ENCODE measurements around the gene CHD1L.
"Not testable (repeated sequence)": the region's sequence is repeated elsewhere in the genome, so short reads cannot be mapped to it uniquely, and the experiment has no call there.

Gene CHD1L

DNA sequence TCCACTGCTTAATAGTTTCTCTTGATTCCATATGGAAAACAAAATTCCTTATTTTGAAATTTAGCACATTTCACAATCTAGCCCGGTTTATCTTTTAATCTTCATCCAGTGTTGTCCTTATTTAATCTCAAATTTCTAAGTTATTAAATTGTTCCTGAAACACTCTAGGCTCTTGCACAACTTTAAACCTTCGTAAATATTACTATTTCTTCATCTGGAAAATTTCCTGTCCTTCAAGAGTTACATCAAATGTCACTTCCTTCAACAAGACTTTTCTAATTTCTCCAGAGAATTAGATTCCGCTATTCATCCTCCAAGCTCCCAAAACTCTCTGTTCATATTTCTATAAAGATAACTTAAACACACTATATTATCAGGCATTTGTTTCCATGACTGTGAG, 23.9 kb upstream of the CHD1L start:
- Histone ChIP-seq H3K4me3 (replicated peaks; ENCODE audit: low read depth, low read length) (no peak overlapping the region), H3K27me3 (replicated peaks; ENCODE audit: control insufficient read depth, insufficient read depth, low read length) (no peaks in the 10 kb centered on the region), H3K36me3 (ENCODE audit: control insufficient read depth, insufficient read depth, low read length) (no peaks in the 10 kb centered on the region)
- DNase-seq (ENCODE audit: extremely low read depth, insufficient read length): no peak
- TF ChIP-seq, protein P1, sequence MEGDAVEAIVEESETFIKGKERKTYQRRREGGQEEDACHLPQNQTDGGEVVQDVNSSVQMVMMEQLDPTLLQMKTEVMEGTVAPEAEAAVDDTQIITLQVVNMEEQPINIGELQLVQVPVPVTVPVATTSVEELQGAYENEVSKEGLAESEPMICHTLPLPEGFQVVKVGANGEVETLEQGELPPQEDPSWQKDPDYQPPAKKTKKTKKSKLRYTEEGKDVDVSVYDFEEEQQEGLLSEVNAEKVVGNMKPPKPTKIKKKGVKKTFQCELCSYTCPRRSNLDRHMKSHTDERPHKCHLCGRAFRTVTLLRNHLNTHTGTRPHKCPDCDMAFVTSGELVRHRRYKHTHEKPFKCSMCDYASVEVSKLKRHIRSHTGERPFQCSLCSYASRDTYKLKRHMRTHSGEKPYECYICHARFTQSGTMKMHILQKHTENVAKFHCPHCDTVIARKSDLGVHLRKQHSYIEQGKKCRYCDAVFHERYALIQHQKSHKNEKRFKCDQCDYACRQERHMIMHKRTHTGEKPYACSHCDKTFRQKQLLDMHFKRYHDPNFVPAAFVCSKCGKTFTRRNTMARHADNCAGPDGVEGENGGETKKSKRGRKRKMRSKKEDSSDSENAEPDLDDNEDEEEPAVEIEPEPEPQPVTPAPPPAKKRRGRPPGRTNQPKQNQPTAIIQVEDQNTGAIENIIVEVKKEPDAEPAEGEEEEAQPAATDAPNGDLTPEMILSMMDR (IDR thresholded peaks at IDR 0.05; ENCODE audit: insufficient read depth, low read length, poor library complexity, severe bottlenecking): no peak

DNA sequence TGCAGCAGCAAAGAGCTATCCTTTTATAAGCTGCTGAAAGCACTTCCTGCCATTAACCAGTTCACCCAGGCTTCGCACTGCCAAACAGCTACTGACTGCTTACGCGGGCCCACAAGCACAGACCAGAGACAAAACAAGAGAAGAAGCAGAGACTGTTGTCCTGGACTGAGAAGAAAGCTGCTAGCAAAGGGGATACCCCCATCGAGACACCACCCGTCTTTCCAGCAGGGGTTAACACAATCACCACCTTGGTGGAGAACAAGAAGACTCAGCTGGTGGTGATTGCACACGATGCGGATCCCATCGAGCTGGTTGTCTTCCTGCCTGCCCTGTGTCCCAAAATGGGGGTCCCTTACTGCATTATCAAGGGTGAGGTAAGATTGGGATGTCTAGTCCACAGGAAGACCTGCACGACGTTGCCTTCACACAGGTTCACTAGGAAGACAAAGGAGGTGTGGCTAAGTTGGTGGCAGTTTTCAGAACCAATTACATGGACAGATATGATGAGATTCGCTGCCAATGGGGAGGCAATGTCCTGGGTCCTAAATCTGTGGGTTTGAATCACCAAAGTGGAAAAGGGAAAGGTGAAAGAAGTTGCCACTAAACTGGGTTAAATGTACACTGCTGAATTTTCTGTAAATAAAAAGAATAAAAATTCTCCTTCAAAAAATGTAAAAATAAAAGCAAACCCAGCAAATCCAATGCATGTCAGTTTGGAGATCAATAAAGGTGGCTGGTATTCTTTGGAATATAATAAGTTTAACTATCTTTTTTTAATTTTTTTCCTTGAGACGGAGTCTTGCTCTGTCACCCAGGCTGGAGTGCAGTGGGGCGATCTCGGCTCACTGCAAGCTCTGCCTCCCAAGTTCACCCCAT, 18.5 kb upstream of the CHD1L start:
- Histone ChIP-seq H3K4me3 (replicated peaks; ENCODE audit: low read depth, low read length) (no peak overlapping the region), H3K27me3 (replicated peaks; ENCODE audit: control insufficient read depth, insufficient read depth, low read length) (no peaks in the 10 kb centered on the region), H3K36me3 (ENCODE audit: control insufficient read depth, insufficient read depth, low read length) (no peaks in the 10 kb centered on the region)
- TF ChIP-seq, protein P1 (IDR thresholded peaks at IDR 0.05; ENCODE audit: insufficient read depth, low read length, poor library complexity, severe bottlenecking): no peak
- DNase-seq (ENCODE audit: extremely low read depth, insufficient read length): no peak

DNA sequence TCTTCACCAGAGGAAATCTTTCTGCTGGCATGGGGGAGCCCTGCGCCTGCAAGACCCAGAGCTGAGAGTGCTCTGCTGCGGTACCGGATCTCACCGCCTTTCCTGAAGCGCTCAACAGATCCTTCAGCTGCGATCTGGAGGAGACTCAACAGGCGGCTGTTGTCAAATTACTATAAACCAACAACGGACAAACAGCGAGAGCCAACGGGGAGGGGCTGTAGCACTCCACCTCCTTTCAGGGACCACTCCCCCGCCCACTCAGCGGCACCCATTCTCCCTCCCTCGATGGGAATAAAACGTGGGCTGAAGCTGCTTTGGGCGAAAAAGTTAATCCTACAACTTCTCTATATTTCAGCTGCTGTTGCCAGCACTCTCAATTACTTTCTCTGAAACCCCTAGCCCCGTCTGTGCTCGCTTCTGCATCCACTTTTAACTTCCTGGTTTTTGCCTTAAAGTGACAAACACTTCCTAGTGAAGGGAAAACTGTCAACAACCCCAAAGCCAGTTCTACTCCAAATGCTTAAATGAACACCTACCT, 17.2 kb upstream of the CHD1L start, which contains the start of gene FMO5:
Gene FMO5 (minus strand): TSS at position 147 of the 538 bp plus-strand sequence. CDS start 310 bp downstream, outside the sequence.
- H3K36me3 ChIP-seq (ENCODE audit: control insufficient read depth, insufficient read depth, low read length): no peaks in the 10 kb centered on the region
- no peaks in the 10 kb centered on the region for H3K27me3 ChIP-seq (replicated peaks; ENCODE audit: control insufficient read depth, insufficient read depth, low read length)
- peak within 1 kb of the TSS; percentile 69 for H3K4me3 ChIP-seq (replicated peaks; ENCODE audit: low read depth, low read length)
- TF ChIP-seq, protein P1 (IDR thresholded peaks at IDR 0.05; ENCODE audit: insufficient read depth, low read length, poor library complexity, severe bottlenecking): no peak
- peak; percentile 38 for DNase-seq (ENCODE audit: extremely low read depth, insufficient read length)

DNA sequence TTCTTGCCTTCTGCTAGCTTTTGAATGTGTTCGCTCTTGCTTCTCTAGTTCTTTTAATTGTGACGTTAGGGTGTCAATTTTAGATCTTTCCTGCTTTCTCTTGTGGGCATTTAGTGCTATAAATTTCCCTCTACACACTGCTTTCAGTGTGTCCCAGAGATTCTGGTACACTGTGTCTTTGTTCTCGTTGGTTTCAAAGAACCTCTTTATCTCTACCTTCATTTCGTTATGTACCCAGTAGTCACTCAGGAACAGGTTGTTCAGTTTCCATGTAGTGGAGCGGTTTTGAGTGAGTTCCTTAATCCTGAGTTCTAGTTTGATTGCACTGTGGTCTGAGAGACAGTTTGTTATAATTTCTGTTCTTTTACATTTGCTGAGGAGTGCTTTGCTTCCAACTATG, 11.5 kb upstream of the CHD1L start:
- DNase-seq (ENCODE audit: extremely low read depth, insufficient read length); H3K36me3 ChIP-seq (ENCODE audit: control insufficient read depth, insufficient read depth, low read length): not testable (repeated sequence)

GRCh38 chr1:147233903-147234302, 8.6 kb upstream of the CHD1L start:
- not testable (repeated sequence) for H3K36me3 ChIP-seq (ENCODE audit: control insufficient read depth, insufficient read depth, low read length); H3K27me3 ChIP-seq (replicated peaks; ENCODE audit: control insufficient read depth, insufficient read depth, low read length); DNase-seq (ENCODE audit: extremely low read depth, insufficient read length); H3K4me3 ChIP-seq (replicated peaks; ENCODE audit: low read depth, low read length)

More for the DNA sequence above, 11.5 kb upstream of the CHD1L start:
- H3K4me3 ChIP-seq (replicated peaks; ENCODE audit: low read depth, low read length); H3K27me3 ChIP-seq (replicated peaks; ENCODE audit: control insufficient read depth, insufficient read depth, low read length): not testable (repeated sequence)

GRCh38 chr1:147235822-147236221, 6.7 kb upstream of the CHD1L start:
- Histone ChIP-seq H3K27me3 (replicated peaks; ENCODE audit: control insufficient read depth, insufficient read depth, low read length) (no peaks in the 10 kb centered on the region), H3K36me3 (ENCODE audit: control insufficient read depth, insufficient read depth, low read length) (no peaks in the 10 kb centered on the region), H3K4me3 (replicated peaks; ENCODE audit: low read depth, low read length) (no peak overlapping the region)
- TF ChIP-seq, protein P1 (IDR thresholded peaks at IDR 0.05; ENCODE audit: insufficient read depth, low read length, poor library complexity, severe bottlenecking): no peak
- no peak for DNase-seq (ENCODE audit: extremely low read depth, insufficient read length)
